Thyroid gland (tissue), 4 donors: ENCODE measurements around the gene MACC1. TPM values are rescaled to one million over a fixed set of nuclear protein-coding genes. Genes with fewer than 3 reads are reported as not detected.
"Not testable (repeated sequence)": the region's sequence is repeated elsewhere in the genome, so short reads cannot be mapped to it uniquely, and the experiment has no call there.

Source experiments
- DNase-seq, 2 donors: peaks; one replicate each; pipeline ENCODE4 v3.0.0-alpha.2; 2019
- H3K27ac ChIP-seq, 3 donors: fragments of 200-600 bp; sonication (generic); 1 replicate in 2 of 3; 2 replicates in 1 of 3; pipeline ENCODE4 v1.5.1; 2016 to 2019; ENCODE audit warnings: mild to moderate bottlenecking in 1 of 3, moderate library complexity in 1 of 3
- H3K27me3 ChIP-seq: fragments of 200-600 bp; sonication (generic); one replicate; pipeline ENCODE4 v1.5.1; 2019
- H3K36me3 ChIP-seq, 2 donors: fragments of 200-600 bp; sonication (generic); one replicate each; pipeline ENCODE4 v1.5.1; 2016 to 2019
- H3K4me1 ChIP-seq, 2 donors: fragments of 200-600 bp; sonication (generic); one replicate each; pipeline ENCODE4 v1.5.1; 2017 to 2019
- H3K4me3 ChIP-seq, 3 donors: fragments of 200-600 bp; sonication (generic); replicated peaks in 1 of 3; 1 replicate in 2 of 3; 2 replicates in 1 of 3; pipeline ENCODE4 v1.5.1; 2016; ENCODE audit warnings: mild to moderate bottlenecking in 1 of 3
- H3K9me3 ChIP-seq: fragments of 200-600 bp; sonication (generic); one replicate; pipeline ENCODE4 v1.5.1; 2017
- POLR2A ChIP-seq, 2 donors: fragments of 450-650 bp; IDR thresholded peaks; one replicate each; pipeline ENCODE4 v1.6.1; 2017; ENCODE audit warnings: antibody characterized with exemption in 2 of 2, mild to moderate bottlenecking in 2 of 2, moderate library complexity in 1 of 2
- WGBS, 2 donors: methylation state at CpG; one replicate each; pipeline ENCODE4 v1.1.5; 2017; 5-methylcytosine and 5-hydroxymethylcytosine counted together
- intact Hi-C: fragments of 100-400 bp; cut with DNase I; formaldehyde crosslinking; loops from one replicate; pipeline ENCODE4 v1.15.1; 2023
- total RNA-seq, 4 donors: library from RNA; depleted of rRNA; stranded (reverse); fragments of >200 nt; gene quantifications; one replicate each; pipeline ENCODE4 v1.2.3, GENCODE V29; 2016
- TF ChIP-seq, protein P1 (sequence below), 6 experiments: fragments of 200-600 bp in 3 of 6; fragments of 450-650 bp in 3 of 6; sonication (generic) in 3 of 6; IDR thresholded peaks; one replicate each; pipeline ENCODE4 v1.5.1; 2016 to 2019; ENCODE audit warnings: antibody characterized with exemption in 6 of 6, mild to moderate bottlenecking in 2 of 6, inconsistent platforms in 1 of 6, moderate library complexity in 1 of 6

Gene MACC1
- total RNA-seq, 4 donors from 2014 or later = 2.6 to 7.7 (median 3.6) TPM

DNA sequence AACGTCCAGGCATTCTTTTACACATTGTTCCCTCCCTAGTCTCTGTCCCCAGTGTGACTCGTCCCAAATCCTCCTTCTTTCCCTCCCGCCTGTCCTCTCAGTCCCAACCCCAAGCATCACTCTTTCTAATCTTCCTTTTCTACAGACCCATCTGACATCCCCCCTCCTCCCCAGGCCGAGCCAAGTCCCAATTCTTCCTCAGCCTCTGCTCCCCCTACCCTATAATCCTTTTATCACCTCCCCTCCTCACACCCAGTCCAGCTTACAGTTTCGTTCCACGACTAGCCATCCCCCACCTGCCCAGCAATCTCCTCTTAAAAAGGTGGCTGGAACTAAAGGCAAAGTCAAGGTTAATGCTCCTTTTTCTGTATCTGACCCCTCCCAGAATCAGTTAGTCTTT, 95.1 kb downstream of the MACC1 start:
- 55 to 61% methylated on average over 6 of the region's 6 CpGs for WGBS, 2 donors
- Histone ChIP-seq H3K9me3 (no peaks in the 10 kb centered on the region), H3K27ac (no peak overlapping the region), H3K27me3 (no peaks in the 10 kb centered on the region), H3K4me1 (no peaks in the 10 kb centered on the region), H3K4me3 (no peak overlapping the region), H3K36me3 (no peaks in the 10 kb centered on the region)
- intact Hi-C loops = no loop called here
- TF ChIP-seq, protein P1, sequence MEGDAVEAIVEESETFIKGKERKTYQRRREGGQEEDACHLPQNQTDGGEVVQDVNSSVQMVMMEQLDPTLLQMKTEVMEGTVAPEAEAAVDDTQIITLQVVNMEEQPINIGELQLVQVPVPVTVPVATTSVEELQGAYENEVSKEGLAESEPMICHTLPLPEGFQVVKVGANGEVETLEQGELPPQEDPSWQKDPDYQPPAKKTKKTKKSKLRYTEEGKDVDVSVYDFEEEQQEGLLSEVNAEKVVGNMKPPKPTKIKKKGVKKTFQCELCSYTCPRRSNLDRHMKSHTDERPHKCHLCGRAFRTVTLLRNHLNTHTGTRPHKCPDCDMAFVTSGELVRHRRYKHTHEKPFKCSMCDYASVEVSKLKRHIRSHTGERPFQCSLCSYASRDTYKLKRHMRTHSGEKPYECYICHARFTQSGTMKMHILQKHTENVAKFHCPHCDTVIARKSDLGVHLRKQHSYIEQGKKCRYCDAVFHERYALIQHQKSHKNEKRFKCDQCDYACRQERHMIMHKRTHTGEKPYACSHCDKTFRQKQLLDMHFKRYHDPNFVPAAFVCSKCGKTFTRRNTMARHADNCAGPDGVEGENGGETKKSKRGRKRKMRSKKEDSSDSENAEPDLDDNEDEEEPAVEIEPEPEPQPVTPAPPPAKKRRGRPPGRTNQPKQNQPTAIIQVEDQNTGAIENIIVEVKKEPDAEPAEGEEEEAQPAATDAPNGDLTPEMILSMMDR (IDR thresholded peaks at IDR 0.05) = no peak
- TF ChIP-seq POLR2A (IDR thresholded peaks at IDR 0.05) = no peak
- DNase-seq = no peak

DNA sequence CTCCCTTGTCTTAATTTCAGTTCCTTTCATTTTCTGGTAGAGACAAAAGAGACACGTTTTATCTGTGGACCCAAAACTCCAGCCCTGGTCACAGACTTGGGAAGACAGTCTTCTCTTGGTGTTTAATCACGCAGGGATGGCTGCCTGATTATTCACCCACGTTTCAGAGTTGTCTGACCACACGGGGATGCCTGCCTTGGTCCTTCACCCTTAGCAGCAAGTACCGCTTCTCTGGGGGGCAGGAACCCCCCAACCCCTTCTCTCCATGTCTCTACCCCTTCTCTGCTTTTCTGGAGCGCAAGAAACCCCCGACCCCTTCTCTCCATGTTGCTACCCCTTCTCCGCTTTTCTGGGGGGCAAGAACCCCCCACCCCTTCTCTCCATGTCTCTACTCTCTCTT, 95.8 kb downstream of the MACC1 start:
- no peak for DNase-seq
- no peaks in the 10 kb centered on the region for H3K4me1 ChIP-seq
- H3K9me3 ChIP-seq = no peaks in the 10 kb centered on the region
- TF ChIP-seq, protein P1 (IDR thresholded peaks at IDR 0.05) = no peak
- no peak for TF ChIP-seq POLR2A (IDR thresholded peaks at IDR 0.05)
- intact Hi-C loops = no loop called here
- no peak overlapping the region for H3K27ac ChIP-seq
- 77 to 82% methylated on average over 8 of the region's 8 CpGs for WGBS, 2 donors
- H3K27me3 ChIP-seq = no peaks in the 10 kb centered on the region
- H3K4me3 ChIP-seq = no peak overlapping the region
- no peaks in the 10 kb centered on the region for H3K36me3 ChIP-seq

DNA sequence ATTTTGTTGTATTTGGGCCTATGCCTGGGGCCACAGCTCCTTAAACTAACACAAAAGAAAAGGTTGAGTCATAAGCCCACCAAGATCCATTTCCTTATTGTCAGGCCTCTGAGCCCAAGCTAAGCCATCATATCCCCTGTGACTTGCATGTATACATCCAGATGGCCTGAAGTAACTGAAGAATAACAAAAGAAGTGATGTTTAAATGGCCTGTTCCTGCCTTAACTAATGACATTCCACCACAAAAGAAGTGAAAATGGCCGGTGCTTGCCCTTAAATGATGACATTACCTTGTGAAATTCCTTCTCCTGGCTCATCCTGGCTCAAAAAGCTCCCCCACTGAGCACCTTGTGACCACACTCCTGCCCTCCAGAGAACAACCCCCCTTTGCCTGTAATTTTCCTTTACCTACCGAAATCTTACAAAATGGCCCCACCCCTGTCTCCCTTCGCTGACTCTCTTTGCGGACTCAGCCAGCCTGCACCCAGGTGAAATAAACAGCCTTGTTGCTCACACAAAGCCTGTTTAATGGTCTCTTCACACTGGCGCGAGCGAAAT, 96.5 kb downstream of the MACC1 start:
- H3K27me3 ChIP-seq, H3K36me3 ChIP-seq, intact Hi-C loops, H3K4me1 ChIP-seq, H3K27ac ChIP-seq, DNase-seq, H3K9me3 ChIP-seq, H3K4me3 ChIP-seq: not testable (repeated sequence)
- WGBS, 2 donors = 87 to 93% methylated on average over 7 of the region's 7 CpGs

DNA sequence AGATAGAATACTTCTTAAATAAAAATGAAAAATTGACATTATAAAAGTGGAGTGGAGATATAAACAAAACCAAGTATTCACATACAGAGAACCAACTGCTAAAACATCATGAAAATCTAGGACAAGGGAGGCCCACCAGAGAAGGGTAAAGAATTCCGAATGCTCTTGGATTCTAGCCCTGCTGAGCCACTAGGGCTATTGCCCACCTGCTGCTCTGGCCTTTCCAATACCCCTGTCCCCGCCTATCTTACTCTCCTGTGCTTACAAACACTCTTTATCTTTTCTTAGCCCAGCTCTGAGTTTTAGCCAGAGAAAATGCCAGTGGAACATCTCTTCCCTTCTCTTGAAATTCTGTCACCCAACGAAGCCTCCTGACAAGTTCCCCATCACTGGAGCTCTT, 100.3 kb downstream of the MACC1 start:
- Histone ChIP-seq H3K27ac (no peak overlapping the region), H3K36me3 (no peaks in the 10 kb centered on the region), H3K27me3 (no peaks in the 10 kb centered on the region), H3K4me1 (no peaks in the 10 kb centered on the region), H3K4me3 (no peak overlapping the region), H3K9me3 (no peaks in the 10 kb centered on the region)
- DNase-seq = no peak
- WGBS, 2 donors = 53 to 57% methylated on average over 3 of the region's 3 CpGs
- intact Hi-C loops = no loop called here
- TF ChIP-seq, protein P1 (IDR thresholded peaks at IDR 0.05) = no peak
- no peak for TF ChIP-seq POLR2A (IDR thresholded peaks at IDR 0.05)

DNA sequence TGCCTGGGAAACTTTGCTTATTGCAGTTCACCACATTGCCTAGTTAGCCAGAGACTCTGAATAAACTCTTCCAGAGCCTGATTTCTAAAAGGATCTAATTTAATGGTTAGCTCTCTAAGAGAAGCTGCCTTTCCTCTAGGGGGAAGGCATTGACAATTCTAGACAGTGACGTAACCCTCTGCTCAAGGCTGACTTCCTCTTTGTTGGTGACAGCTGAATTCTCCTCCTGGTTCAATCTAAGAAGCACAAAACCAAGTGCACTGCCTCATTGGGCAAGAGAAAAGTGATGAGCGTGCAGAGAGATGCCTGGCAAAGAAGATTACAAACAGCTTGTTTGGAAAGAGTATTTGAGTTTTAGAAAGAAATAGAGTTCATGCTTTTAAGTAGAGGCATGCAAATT, 102.7 kb downstream of the MACC1 start:
- WGBS, 2 donors = 69 to 72% methylated on average over 2 of the region's 2 CpGs
- H3K36me3 ChIP-seq = no peaks in the 10 kb centered on the region
- no peaks in the 10 kb centered on the region for H3K4me1 ChIP-seq
- H3K27ac ChIP-seq = no peak overlapping the region
- no peak for DNase-seq
- H3K27me3 ChIP-seq = no peaks in the 10 kb centered on the region
- no peak overlapping the region for H3K4me3 ChIP-seq
- intact Hi-C loops = no loop called here
- TF ChIP-seq, protein P1 (IDR thresholded peaks at IDR 0.05) = no peak
- no peak for TF ChIP-seq POLR2A (IDR thresholded peaks at IDR 0.05)
- H3K9me3 ChIP-seq = no peaks in the 10 kb centered on the region
